22Rv1 (cell line): ENCODE results near the gene ARIH1.

Experiments used
- CTCF ChIP-seq: fragments of 450-650 bp; IDR thresholded peaks from 2 replicates; pipeline ENCODE4 v1.5.1; 2017; ENCODE audit warnings: mild to moderate bottlenecking
- ZFX ChIP-seq: fragments of 450-650 bp; IDR thresholded peaks from 2 replicates; pipeline ENCODE4 v1.6.1; 2017; ENCODE audit warnings: antibody characterized with exemption, borderline replicate concordance

- no peak for TF ChIP-seq CTCF
- TF ChIP-seq ZFX: no peak
These were observed 6.0 kb upstream of the ARIH1 start for GRCh38 chr15:72468103-72468502.
